Thoracic aorta (tissue), 2 donors: ENCODE results near the gene M6PR. TPM values are rescaled to one million over a fixed set of nuclear protein-coding genes. Genes with fewer than 3 reads are reported as not detected.
A peak's percentile ranks its signal among the peaks of the same experiment; 100 is the strongest.
"Not testable (repeated sequence)": the region's sequence is repeated elsewhere in the genome, so short reads cannot be mapped to it uniquely, and the experiment has no call there.

ENCODE experiments used
- ATAC-seq: fragments of 150-250 bp; one replicate; pipeline ENCODE4 v1.8.0; 2017; ENCODE audit warnings: low read depth; ENCODE audit not compliant: insufficient number of reproducible peaks, low FRiP score
- DNase-seq: peaks from one replicate; pipeline ENCODE4 v3.0.0-alpha.2; 2020; ENCODE audit warnings: low spot score
- H3K27ac ChIP-seq, 2 donors: fragments of 200-600 bp; sonication (generic); 1 replicate in 1 of 2; 2 replicates in 1 of 2; pipeline ENCODE4 v1.5.1; 2016; ENCODE audit warnings: mild to moderate bottlenecking in 2 of 2, moderate library complexity in 2 of 2
- H3K27me3 ChIP-seq: fragments of 200-600 bp; sonication (generic); replicated peaks from 2 replicates; pipeline ENCODE4 v1.6.0; 2016; ENCODE audit warnings: mild to moderate bottlenecking; ENCODE audit not compliant: insufficient read depth
- H3K36me3 ChIP-seq: fragments of 200-600 bp; sonication (generic); one replicate; pipeline ENCODE4 v1.5.1; 2016
- H3K4me1 ChIP-seq, 2 donors: fragments of 200-600 bp; sonication (generic); 1 replicate in 1 of 2; 2 replicates in 1 of 2; pipeline versions ENCODE4 v1.5.1 to v1.6.0; 2016; ENCODE audit warnings: low read depth in 2 of 2, mild to moderate bottlenecking in 1 of 2; ENCODE audit not compliant: control insufficient read depth in 1 of 2
- H3K4me3 ChIP-seq: fragments of 200-600 bp; sonication (generic); 2 replicates; pipeline ENCODE4 v1.5.1; 2016; ENCODE audit warnings: mild to moderate bottlenecking
- H3K9me3 ChIP-seq: fragments of 200-600 bp; sonication (generic); 2 replicates; pipeline ENCODE4 v1.5.1; 2016
- total RNA-seq, 2 donors: library from RNA; depleted of rRNA; stranded (reverse); fragments of >200 nt; gene quantifications; one replicate each; pipeline versions ENCODE4 v1.1.0 to v1.2.3, GENCODE V29; 2016
- TF ChIP-seq, protein P1 (sequence below): fragments of 200-600 bp; sonication (generic); IDR thresholded peaks from one replicate; pipeline ENCODE4 v1.5.1; 2019; ENCODE audit warnings: antibody characterized with exemption

Gene M6PR
- total RNA-seq, 2 donors from 2014 or later, result 119 to 148 TPM

DNA sequence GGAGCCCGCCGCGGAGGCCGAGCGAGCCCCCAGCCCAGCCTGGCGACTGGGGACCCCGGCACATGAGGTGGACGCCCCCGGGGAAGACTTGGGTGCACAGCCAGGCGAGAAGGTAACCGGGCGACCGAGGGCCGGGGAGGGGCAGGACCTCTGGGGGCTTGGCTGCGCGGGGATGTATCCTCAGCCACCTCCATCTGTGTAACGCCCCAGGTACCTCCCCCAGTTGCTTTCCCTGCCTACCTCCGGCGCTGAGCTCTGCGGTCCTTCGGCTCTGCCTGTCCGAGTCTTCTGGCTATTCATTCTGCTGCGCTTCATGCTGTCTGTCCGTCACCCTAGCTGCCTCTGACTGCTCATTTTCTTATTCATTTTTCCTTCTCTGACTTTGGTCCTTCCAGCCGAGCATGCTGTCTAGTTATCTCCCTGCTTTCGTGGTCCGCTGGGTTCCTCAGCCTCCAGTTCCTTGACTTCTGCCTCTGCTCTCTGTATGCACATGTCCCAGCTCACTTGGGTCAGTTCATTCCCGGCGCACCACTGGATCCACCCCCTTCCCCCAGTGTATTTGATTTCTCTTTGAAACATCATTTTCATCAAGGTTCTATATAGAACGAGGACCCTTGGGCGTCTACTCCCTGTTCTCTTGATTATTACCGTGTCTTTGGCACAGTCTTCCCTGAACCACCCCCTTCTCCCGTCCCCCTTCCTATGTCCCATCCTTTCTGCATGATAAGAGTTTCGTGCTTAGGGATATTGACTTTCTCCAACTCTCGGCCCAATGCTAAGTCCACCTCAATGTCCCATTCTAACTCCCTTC lies 34.5 kb downstream of the M6PR start:
- TF ChIP-seq, protein P1, sequence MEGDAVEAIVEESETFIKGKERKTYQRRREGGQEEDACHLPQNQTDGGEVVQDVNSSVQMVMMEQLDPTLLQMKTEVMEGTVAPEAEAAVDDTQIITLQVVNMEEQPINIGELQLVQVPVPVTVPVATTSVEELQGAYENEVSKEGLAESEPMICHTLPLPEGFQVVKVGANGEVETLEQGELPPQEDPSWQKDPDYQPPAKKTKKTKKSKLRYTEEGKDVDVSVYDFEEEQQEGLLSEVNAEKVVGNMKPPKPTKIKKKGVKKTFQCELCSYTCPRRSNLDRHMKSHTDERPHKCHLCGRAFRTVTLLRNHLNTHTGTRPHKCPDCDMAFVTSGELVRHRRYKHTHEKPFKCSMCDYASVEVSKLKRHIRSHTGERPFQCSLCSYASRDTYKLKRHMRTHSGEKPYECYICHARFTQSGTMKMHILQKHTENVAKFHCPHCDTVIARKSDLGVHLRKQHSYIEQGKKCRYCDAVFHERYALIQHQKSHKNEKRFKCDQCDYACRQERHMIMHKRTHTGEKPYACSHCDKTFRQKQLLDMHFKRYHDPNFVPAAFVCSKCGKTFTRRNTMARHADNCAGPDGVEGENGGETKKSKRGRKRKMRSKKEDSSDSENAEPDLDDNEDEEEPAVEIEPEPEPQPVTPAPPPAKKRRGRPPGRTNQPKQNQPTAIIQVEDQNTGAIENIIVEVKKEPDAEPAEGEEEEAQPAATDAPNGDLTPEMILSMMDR, result no peak
- Histone ChIP-seq H3K36me3 (no peaks in the 10 kb centered on the region), H3K27ac (peak overlapping the region; percentile 65 to 73), H3K9me3 (no peaks in the 10 kb centered on the region), H3K4me1 (peaks cover 9 to 30% of the 10 kb centered on the region in 2 donors), H3K4me3 (peak overlapping the region; percentile 90), H3K27me3 (no peaks in the 10 kb centered on the region)
- DNase-seq (no peak), ATAC-seq (no peak)

DNA sequence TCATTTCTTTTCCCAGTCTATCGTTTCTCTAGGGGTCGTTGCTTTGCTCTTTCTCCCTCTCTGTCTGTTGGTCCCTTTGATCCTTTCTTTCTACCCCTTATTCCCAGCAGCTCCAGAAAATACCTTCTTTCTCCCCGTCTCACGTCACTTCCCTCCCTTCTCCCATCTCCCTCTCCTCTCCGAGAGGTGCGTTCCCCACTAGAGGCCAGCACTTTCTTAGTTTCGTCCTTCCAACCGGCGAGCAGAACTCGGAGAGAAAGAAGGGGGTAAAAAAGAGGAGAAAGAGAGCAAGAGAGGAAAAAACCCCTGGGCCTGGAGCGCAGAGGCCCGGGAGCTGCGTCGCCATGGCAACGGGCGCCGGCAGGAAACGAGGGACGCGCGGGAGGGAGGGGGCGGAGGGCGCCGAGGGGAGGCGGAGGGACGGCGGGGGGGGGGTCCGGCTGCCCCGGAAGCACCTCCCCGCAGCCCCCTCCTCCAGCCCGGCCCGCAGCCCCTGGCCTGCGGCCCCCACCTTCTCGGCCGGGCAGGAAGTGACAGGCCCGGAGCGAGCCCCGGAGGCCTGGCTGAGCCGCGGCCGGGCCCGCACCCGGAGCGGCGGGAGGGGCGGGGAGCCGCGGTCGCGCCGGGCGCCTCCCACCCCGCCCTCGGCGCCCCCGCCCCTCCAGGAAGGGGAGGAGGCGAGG lies 35.3 kb downstream of the M6PR start, which contains the start of gene PHC1:
Gene PHC1, plus strand, starts transcription at position 477 of the 683 bp plus-strand sequence. CDS start 3,169 bp downstream, outside the sequence.
- Histone ChIP-seq H3K27ac (peak within 1 kb of the TSS; percentile 90 to 93), H3K4me3 (peak within 1 kb of the TSS; percentile 90), H3K4me1 (peaks cover 9 to 30% of the 10 kb centered on the region in 2 donors)
- ATAC-seq (peak; percentile 57), DNase-seq (peak; percentile 32)
- TF ChIP-seq, protein P1, result peak; percentile 15
- not testable (repeated sequence) for H3K27me3 ChIP-seq, H3K36me3 ChIP-seq, H3K9me3 ChIP-seq

DNA sequence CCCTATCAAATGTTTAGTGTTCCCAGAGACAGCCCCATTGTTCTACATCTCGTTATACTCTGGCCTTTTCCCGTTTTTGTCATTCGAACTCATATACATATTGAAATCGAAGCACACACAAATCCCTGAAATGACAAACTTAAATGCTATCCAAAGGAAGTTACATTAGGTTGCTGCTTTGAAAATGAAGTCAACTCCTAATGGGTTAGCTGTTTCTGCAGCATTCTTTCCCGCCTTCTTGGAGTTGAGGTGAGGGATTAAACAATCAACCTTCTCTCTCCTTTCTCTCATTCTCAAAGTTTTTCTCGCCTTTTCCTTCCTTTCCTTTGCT lies 35.8 kb downstream of the M6PR start:
- H3K9me3 ChIP-seq, result no peaks in the 10 kb centered on the region
- TF ChIP-seq, protein P1, result no peak
- no peak for ATAC-seq

DNA sequence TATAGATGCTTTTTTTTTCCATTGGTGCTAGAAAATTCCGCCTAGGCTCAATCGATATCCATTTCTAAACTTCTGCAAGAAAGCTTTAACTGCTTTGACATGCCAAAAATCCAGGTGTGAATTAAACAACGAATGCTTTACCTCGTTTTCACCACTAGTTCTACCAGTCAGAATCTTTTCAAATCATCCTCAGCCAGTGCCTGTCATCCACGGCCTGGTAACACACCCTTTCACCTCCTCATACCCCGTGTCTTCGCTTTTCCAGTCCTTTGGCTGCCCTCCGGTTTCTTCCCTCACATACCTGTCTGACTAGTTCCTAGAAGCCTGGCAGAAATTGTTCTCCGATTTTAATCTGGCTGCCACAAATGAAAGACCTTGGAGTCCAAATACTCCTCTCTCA lies 36.5 kb downstream of the M6PR start:
- Histone ChIP-seq H3K4me1 (peaks cover 9 to 30% of the 10 kb centered on the region in 2 donors), H3K27me3 (no peaks in the 10 kb centered on the region), H3K36me3 (no peaks in the 10 kb centered on the region), H3K4me3 (peak overlapping the region; percentile 90), H3K27ac (peak overlapping the region; percentile 90 to 93), H3K9me3 (no peaks in the 10 kb centered on the region)
- TF ChIP-seq, protein P1, result peak; percentile 11
- ATAC-seq, result no peak
- DNase-seq, result no peak

More for the DNA sequence above, 35.8 kb downstream of the M6PR start:
- no peaks in the 10 kb centered on the region for H3K36me3 ChIP-seq
- peak overlapping the region; percentile 90 for H3K4me3 ChIP-seq
- no peaks in the 10 kb centered on the region for H3K27me3 ChIP-seq
- peak overlapping the region; percentile 90 to 93 for H3K27ac ChIP-seq
- DNase-seq, result no peak
- peaks cover 9 to 30% of the 10 kb centered on the region in 2 donors for H3K4me1 ChIP-seq

GRCh38 chr12:8911606-8912268 lies 37.7 kb downstream of the M6PR start:
- no peak for ATAC-seq
- Histone ChIP-seq H3K9me3 (no peaks in the 10 kb centered on the region), H3K4me1 (peaks cover 9 to 37% of the 10 kb centered on the region in 2 donors), H3K27me3 (no peaks in the 10 kb centered on the region), H3K36me3 (no peaks in the 10 kb centered on the region), H3K27ac (no peak overlapping the region), H3K4me3 (no peak overlapping the region)
- DNase-seq, result no peak
- TF ChIP-seq, protein P1, result no peak
